CD4-positive, alpha-beta memory T cell (primary cell): ENCODE data around the gene PRDM5. TPM values are rescaled to one million over a fixed set of nuclear protein-coding genes. Genes with fewer than 3 reads are reported as not detected.

Experiments
- CTCF ChIA-PET: fragments of 350-600 bp; sonication (Branson Sonifier 250); formaldehyde crosslinking; loops from one replicate; lab custom pipeline; 2021; ENCODE audit warnings: inconsistent platforms; ENCODE audit not compliant: partially characterized antibody; lab: Charles Lee
- POLR2A ChIA-PET: fragments of 350-600 bp; sonication (Branson Sonifier 250); formaldehyde crosslinking; loops from one replicate; lab custom pipeline; 2021; ENCODE audit not compliant: partially characterized antibody; lab: Charles Lee
- DNase-seq, 5 donors: peaks; one replicate each; pipeline versions ENCODE4 v3.0.0 to v3.0.0-alpha.2; 2020 to 2022; ENCODE audit warnings: mixed read lengths in 1 of 5
- H3K27ac ChIP-seq: one replicate; pipeline ENCODE4 v1.7.0; 2013; ENCODE audit warnings: low read depth, low read length
- H3K27me3 ChIP-seq: 2 replicates; pipeline ENCODE4 v1.7.0; 2013; ENCODE audit warnings: mild to moderate bottlenecking, low read length, moderate library complexity; ENCODE audit not compliant: insufficient read depth
- H3K36me3 ChIP-seq: 2 replicates; pipeline ENCODE4 v1.7.0; 2013; ENCODE audit warnings: mild to moderate bottlenecking, low read length, moderate library complexity; ENCODE audit not compliant: insufficient read depth
- H3K4me1 ChIP-seq: 2 replicates; pipeline ENCODE4 v1.7.0; 2013; ENCODE audit warnings: mild to moderate bottlenecking, low read length, moderate library complexity; ENCODE audit not compliant: insufficient read depth
- H3K4me3 ChIP-seq, 2 donors: one replicate each; pipeline ENCODE4 v1.7.0; 2013; ENCODE audit warnings: low read length in 2 of 2, mild to moderate bottlenecking in 1 of 2
- H3K9me3 ChIP-seq, 2 donors: one replicate each; pipeline ENCODE4 v1.7.0; 2013; ENCODE audit warnings: low read length in 2 of 2, control low read depth in 1 of 2; ENCODE audit not compliant: control insufficient read depth in 1 of 2
- H3K27ac Mint-ChIP-seq, 7 donors: one replicate each; pipeline ENCODE4 v1.8.0; 2020 to 2021; ENCODE audit warnings: mixed read lengths in 7 of 7, mild to moderate bottlenecking in 6 of 7, inconsistent platforms in 3 of 7, moderate library complexity in 3 of 7
- H3K27me3 Mint-ChIP-seq, 2 donors: one replicate each; pipeline ENCODE4 v1.8.0; 2020 to 2021; ENCODE audit warnings: mixed read lengths in 2 of 2
- H3K36me3 Mint-ChIP-seq, 2 donors: one replicate each; pipeline ENCODE4 v1.8.0; 2020 to 2021; ENCODE audit warnings: mixed read lengths in 2 of 2, inconsistent platforms in 1 of 2, mild to moderate bottlenecking in 1 of 2
- H3K4me1 Mint-ChIP-seq, 4 donors: one replicate each; pipeline ENCODE4 v1.8.0; 2020 to 2021; ENCODE audit warnings: mixed read lengths in 4 of 4, mild to moderate bottlenecking in 1 of 4
- H3K4me3 Mint-ChIP-seq, 8 donors: one replicate each; pipeline ENCODE4 v1.8.0; 2020 to 2021; ENCODE audit warnings: mixed read lengths in 8 of 8, mild to moderate bottlenecking in 7 of 8, moderate library complexity in 6 of 8, inconsistent platforms in 3 of 8
- H3K9me3 Mint-ChIP-seq, 8 donors: one replicate each; pipeline ENCODE4 v1.8.0; 2020 to 2021; ENCODE audit warnings: mixed read lengths in 8 of 8, mild to moderate bottlenecking in 5 of 8, inconsistent platforms in 3 of 8, moderate library complexity in 1 of 8
- intact Hi-C: fragments of 100-400 bp; cut with micrococcal nuclease; formaldehyde crosslinking; loops from one replicate; pipeline ENCODE4 v1.15.1; 2023
- polyA plus RNA-seq, 2 donors: library from polyadenylated mRNA; unstranded; fragments of 300-500 nt; fragmentation: Illumina TruSeq; gene quantifications; one replicate each; pipeline ENCODE4 v1.2.3, GENCODE V29; 2021
- total RNA-seq, 2 experiments: library from RNA; stranded (reverse); gene quantifications; one replicate each; pipeline ENCODE4 v1.2.3, GENCODE V29; 2021

Gene PRDM5
- under 1 TPM; 0.28 to 0.84 TPM for total RNA-seq
- under 1 TPM; 0.24 to 0.44 TPM for polyA plus RNA-seq

DNA sequence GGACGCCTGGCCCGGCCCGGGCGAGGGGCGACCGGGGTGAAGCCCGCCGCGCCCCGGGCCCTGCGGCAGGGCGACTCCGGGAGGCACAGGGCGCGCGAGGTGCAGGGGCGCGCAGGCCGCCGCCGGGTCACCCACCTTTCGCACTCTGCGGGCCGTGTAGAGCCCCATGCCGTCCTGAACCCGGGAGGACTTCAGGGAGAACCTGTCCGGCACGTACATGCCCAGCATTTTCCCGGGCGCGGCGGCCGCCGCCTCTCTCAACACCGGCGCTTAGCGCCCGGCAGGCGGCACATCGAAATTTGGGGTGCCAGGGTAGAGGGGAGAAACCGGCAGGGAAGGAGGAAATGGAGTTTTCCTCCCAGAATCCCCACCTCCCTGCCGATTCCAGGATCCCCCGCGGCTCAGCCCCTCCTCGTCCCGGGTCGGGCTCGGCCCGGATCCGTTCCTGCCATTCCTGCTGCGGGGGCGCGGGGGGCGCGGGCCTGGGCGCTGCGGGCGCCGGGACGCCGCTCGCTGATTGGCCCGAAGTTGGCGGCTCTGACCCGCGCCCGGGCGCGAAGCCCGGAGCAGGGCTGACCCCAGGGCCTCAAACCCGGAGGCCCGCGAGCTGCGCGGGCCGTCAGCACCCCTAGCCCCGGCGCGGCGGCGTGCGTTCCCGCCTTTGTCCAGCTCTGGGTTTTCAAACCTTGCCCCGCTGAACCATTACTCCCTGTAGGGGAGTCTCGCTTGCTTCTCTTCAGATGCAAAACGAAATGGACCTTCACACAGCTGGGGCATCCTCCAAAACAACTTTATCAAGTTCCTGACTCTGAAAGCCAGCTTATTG, at the start of gene PRDM5:
TSS of gene PRDM5 (minus strand) at position 346 of the 826 bp plus-strand sequence. CDS start at position 228, 118 bp downstream.
- intact Hi-C loops: loop anchor here (10.0 kb wide), 1 partner anchor 272 kb away; no protein-coding TSS in a partner anchor
- H3K4me3 ChIP-seq: peak within 1 kb of the TSS in 1 of 2 donors; percentile 49
- POLR2A ChIA-PET: no interaction called here
- peak in 4 of 5 donors; percentile 2 to 15 (median 6) for DNase-seq
- Mint-ChIP-seq H3K4me1 (peaks cover 9 to 17% (median 10%) of the 10 kb centered on the region in 4 donors), H3K36me3 (peaks cover 0 to 2% of the 10 kb centered on the region in 2 donors), H3K27me3 (peaks cover 17 to 24% of the 10 kb centered on the region in 2 donors), H3K4me3 (peak within 1 kb of the TSS; percentile 82 to 96 (median 90)), H3K9me3 (peaks cover 0 to 2% (median 0%) of the 10 kb centered on the region in 8 donors), H3K27ac (peak within 1 kb of the TSS in 6 of 7 donors; percentile 38 to 70 (median 50))
- H3K27me3 ChIP-seq: no peaks in the 10 kb centered on the region
- peaks cover 9% of the 10 kb centered on the region for H3K4me1 ChIP-seq
- CTCF ChIA-PET: no interaction called here
- no peak within 1 kb of the TSS for H3K27ac ChIP-seq
- no peaks in the 10 kb centered on the region for H3K36me3 ChIP-seq
- no peaks in the 10 kb centered on the region for H3K9me3 ChIP-seq

DNA sequence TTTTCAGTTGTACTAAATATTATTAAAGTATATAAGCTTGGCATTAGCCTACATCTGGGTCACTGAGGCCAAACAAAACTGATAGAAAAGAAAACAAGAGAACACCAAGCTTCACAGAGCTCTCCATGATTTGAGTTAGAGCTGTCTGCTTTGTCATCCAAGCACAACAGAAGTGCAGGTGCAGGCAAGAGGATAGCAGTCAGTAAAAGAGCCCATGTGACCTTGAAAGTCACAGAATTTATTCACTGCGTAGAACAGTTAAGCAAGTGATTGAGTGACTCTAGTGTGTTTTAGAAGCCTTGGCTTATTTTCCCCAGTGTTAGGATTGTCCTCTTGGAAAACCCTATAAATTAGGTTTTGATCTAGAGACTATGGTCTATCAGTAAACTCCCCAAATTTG, 49.4 kb upstream of the PRDM5 start:
- Mint-ChIP-seq H3K9me3 (peaks cover 0 to 2% (median 0%) of the 10 kb centered on the region in 8 donors), H3K27ac (no peak overlapping the region), H3K4me1 (peaks cover 0 to 1% (median 0%) of the 10 kb centered on the region in 4 donors), H3K36me3 (no peaks in the 10 kb centered on the region), H3K4me3 (no peak overlapping the region), H3K27me3 (peaks cover 3 to 10% of the 10 kb centered on the region in 2 donors)
- H3K36me3 ChIP-seq: no peaks in the 10 kb centered on the region
- H3K4me3 ChIP-seq: no peak overlapping the region
- no peaks in the 10 kb centered on the region for H3K4me1 ChIP-seq
- intact Hi-C loops: no loop called here
- POLR2A ChIA-PET: no interaction called here
- H3K9me3 ChIP-seq: no peaks in the 10 kb centered on the region
- CTCF ChIA-PET: no interaction called here
- no peak overlapping the region for H3K27ac ChIP-seq
- no peaks in the 10 kb centered on the region for H3K27me3 ChIP-seq
- DNase-seq: no peak

DNA sequence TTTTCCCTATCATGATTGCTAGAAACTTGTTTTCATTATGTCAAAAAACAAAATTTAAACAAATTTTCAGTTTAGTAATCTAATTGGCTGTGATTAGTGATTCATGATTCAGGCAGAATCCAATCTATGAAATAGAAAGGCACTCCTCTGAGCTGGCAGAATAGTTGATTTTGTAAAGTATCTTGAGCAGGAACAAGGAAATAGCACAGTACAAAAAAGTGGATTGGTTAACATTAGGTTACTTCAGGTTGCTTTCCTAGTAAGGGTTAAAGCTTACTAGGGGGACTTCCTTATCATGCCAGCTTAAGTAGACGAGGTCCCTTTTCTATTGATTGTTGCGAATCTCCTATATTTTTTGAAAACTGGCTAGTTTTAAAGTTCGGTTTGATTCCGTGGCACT, 43.4 kb upstream of the PRDM5 start:
- Histone ChIP-seq H3K27me3 (no peaks in the 10 kb centered on the region), H3K9me3 (no peaks in the 10 kb centered on the region), H3K4me3 (no peak overlapping the region), H3K4me1 (no peaks in the 10 kb centered on the region), H3K36me3 (no peaks in the 10 kb centered on the region), H3K27ac (no peak overlapping the region)
- Mint-ChIP-seq H3K36me3 (no peaks in the 10 kb centered on the region), H3K4me1 (peaks cover 0 to 1% (median 0%) of the 10 kb centered on the region in 4 donors), H3K27me3 (peaks cover 5 to 9% of the 10 kb centered on the region in 2 donors), H3K27ac (no peak overlapping the region), H3K9me3 (no peaks in the 10 kb centered on the region), H3K4me3 (no peak overlapping the region)
- no peak for DNase-seq
- CTCF ChIA-PET: no interaction called here
- intact Hi-C loops: no loop called here
- POLR2A ChIA-PET: no interaction called here

DNA sequence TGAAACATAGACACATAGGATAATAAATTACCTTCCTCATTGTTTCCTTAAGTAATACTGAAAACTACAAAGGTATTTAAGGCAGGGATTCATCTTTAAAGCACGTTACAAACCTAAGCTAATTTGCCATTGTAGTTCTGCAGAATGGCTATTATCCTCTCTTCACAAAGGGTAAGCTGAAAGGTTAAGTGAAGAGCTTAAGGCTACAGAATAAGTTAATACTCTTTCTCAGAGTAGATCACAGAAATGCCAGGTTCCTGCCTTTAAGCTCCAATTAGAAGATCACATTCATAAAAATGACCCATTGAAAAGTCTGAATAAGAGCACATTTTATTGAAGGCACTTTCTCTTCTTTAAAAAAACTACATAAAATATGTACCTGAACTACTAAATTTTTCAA, 42.1 kb upstream of the PRDM5 start:
- Mint-ChIP-seq H3K36me3 (no peaks in the 10 kb centered on the region), H3K4me1 (peaks cover 0 to 1% (median 0%) of the 10 kb centered on the region in 4 donors), H3K27me3 (peaks cover 5 to 11% of the 10 kb centered on the region in 2 donors), H3K4me3 (no peak overlapping the region), H3K9me3 (no peaks in the 10 kb centered on the region), H3K27ac (no peak overlapping the region)
- no peaks in the 10 kb centered on the region for H3K4me1 ChIP-seq
- CTCF ChIA-PET: no interaction called here
- no peaks in the 10 kb centered on the region for H3K27me3 ChIP-seq
- H3K36me3 ChIP-seq: no peaks in the 10 kb centered on the region
- H3K4me3 ChIP-seq: no peak overlapping the region
- POLR2A ChIA-PET: no interaction called here
- H3K9me3 ChIP-seq: no peaks in the 10 kb centered on the region
- H3K27ac ChIP-seq: no peak overlapping the region
- DNase-seq: no peak
- intact Hi-C loops: no loop called here

DNA sequence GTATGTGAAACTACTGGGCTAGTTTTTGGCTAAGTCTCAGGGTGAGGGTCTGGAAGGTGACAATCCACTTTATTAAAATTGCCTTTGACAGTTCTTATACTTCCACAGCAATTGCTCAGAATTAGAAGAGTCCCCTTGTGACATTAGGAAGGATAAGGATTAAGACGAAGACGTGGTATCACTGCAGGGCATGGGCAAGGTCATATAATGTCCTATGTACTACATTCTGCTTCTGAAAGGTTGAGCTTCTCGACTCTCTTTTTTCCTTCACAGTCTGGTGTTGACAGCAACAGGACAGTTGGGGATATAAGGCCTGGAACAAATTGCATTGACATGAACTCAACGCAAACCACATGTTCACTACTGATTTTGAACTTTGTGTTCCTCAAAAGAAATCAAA, 40.9 kb upstream of the PRDM5 start:
- Mint-ChIP-seq H3K36me3 (no peaks in the 10 kb centered on the region), H3K9me3 (no peaks in the 10 kb centered on the region), H3K4me3 (no peak overlapping the region), H3K27ac (no peak overlapping the region), H3K27me3 (peaks cover 6 to 7% of the 10 kb centered on the region in 2 donors), H3K4me1 (no peaks in the 10 kb centered on the region)
- H3K4me3 ChIP-seq: no peak overlapping the region
- no peaks in the 10 kb centered on the region for H3K36me3 ChIP-seq
- intact Hi-C loops: no loop called here
- no peaks in the 10 kb centered on the region for H3K27me3 ChIP-seq
- POLR2A ChIA-PET: no interaction called here
- H3K4me1 ChIP-seq: no peaks in the 10 kb centered on the region
- no peak for DNase-seq
- H3K9me3 ChIP-seq: no peaks in the 10 kb centered on the region
- no peak overlapping the region for H3K27ac ChIP-seq
- CTCF ChIA-PET: no interaction called here

DNA sequence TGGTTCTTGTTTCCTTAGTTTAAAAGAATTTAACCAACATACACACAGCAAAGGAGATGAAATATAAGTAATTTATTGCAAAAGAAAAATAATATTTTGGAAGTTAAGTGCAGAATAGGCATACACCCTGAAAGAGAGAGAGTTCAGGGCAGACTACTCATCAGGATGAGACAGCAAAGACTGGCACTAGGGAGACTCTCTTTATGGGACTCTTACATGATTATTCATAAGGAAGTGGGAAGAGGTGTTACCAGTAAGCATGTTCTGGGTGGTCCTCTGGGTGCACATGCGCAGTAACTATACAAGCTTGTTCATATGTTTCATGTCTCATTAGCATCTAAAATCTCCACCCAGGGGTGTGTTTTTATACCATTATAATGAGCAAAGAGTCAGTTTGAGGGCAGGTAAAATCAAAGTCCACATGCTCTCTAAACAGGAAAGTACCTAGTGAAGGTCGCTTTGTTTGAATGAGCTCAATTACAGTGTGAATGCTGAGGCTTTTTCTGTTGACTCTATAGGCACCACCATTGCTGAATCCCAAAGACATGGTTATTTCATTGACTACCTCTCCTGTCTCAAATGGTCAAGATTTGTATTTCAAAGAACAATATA, 38.2 kb upstream of the PRDM5 start:
- Mint-ChIP-seq H3K27me3 (peaks cover 2 to 7% of the 10 kb centered on the region in 2 donors), H3K27ac (no peak overlapping the region), H3K4me1 (no peaks in the 10 kb centered on the region), H3K36me3 (no peaks in the 10 kb centered on the region), H3K4me3 (no peak overlapping the region), H3K9me3 (no peaks in the 10 kb centered on the region)
- no peak overlapping the region for H3K27ac ChIP-seq
- H3K4me3 ChIP-seq: no peak overlapping the region
- DNase-seq: no peak
- no peaks in the 10 kb centered on the region for H3K36me3 ChIP-seq
- POLR2A ChIA-PET: no interaction called here
- intact Hi-C loops: no loop called here
- H3K27me3 ChIP-seq: no peaks in the 10 kb centered on the region
- H3K4me1 ChIP-seq: no peaks in the 10 kb centered on the region
- CTCF ChIA-PET: no interaction called here
- no peaks in the 10 kb centered on the region for H3K9me3 ChIP-seq

DNA sequence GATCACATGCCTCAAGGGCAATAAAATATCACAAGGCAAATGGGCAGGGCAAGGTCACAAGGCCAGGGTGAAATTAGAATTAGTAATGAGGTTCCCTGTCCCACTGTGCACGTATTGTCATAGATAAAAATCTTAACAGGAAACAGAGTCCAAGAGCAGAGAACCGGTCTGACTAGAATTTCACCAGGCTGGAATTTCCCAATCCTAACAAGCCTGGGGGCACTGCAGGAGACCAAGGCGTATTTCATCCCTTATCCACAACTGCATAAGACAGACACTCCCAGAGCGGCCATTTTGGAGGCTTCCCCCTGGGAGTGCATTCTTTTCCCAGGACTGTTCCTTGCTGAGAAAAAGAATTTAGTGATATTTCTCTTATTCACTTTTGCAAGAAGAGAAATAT, 25.9 kb upstream of the PRDM5 start:
- H3K36me3 ChIP-seq: no peaks in the 10 kb centered on the region
- no peak overlapping the region for H3K4me3 ChIP-seq
- peaks cover 6 to 57% (median 40%) of the 10 kb centered on the region in 8 donors for H3K9me3 Mint-ChIP-seq
- H3K36me3 Mint-ChIP-seq: peaks cover 0 to 7% of the 10 kb centered on the region in 2 donors
- H3K4me1 ChIP-seq: no peaks in the 10 kb centered on the region
- no peaks in the 10 kb centered on the region for H3K4me1 Mint-ChIP-seq
- intact Hi-C loops: no loop called here
- H3K27ac Mint-ChIP-seq: peak overlapping the region in 1 of 7 donors; percentile 20
- ChIA-PET CTCF (no interaction called here), POLR2A (no interaction called here)
- peaks cover 0 to 6% of the 10 kb centered on the region in 2 donors for H3K27me3 Mint-ChIP-seq
- no peak overlapping the region for H3K27ac ChIP-seq
- H3K9me3 ChIP-seq: no peaks in the 10 kb centered on the region
- no peak for DNase-seq
- H3K27me3 ChIP-seq: no peaks in the 10 kb centered on the region
- no peak overlapping the region for H3K4me3 Mint-ChIP-seq
